Effector memory CD4-positive, alpha-beta T cell (primary cell): ENCODE results near the gene ELK4.
A peak's percentile ranks its signal among the peaks of the same experiment; 100 is the strongest.
"Not testable (repeated sequence)": the region's sequence is repeated elsewhere in the genome, so short reads cannot be mapped to it uniquely, and the experiment has no call there.

Experiments used
- DNase-seq, 3 donors: peaks; one replicate each; pipeline ENCODE4 v3.0.0-alpha.2; 2020
- H3K27ac ChIP-seq: 2 replicates; pipeline ENCODE4 v1.7.0; 2013; ENCODE audit warnings: mild to moderate bottlenecking, low read length, moderate library complexity; ENCODE audit not compliant: insufficient read depth, poor library complexity, severe bottlenecking
- H3K27me3 ChIP-seq: replicated peaks from 2 replicates; pipeline ENCODE4 v1.7.0; 2013; ENCODE audit warnings: mild to moderate bottlenecking, low read length; ENCODE audit not compliant: insufficient read depth, control insufficient read depth, poor library complexity, severe bottlenecking
- H3K36me3 ChIP-seq: 2 replicates; pipeline ENCODE4 v1.7.0; 2013; ENCODE audit warnings: mild to moderate bottlenecking, low read length, moderate library complexity; ENCODE audit not compliant: control insufficient read depth, insufficient read depth
- H3K4me1 ChIP-seq: 2 replicates; pipeline ENCODE4 v1.7.0; 2013; ENCODE audit warnings: low read length, mild to moderate bottlenecking; ENCODE audit not compliant: control insufficient read depth, insufficient read depth, poor library complexity, severe bottlenecking
- H3K4me3 ChIP-seq: 2 replicates; pipeline ENCODE4 v1.7.0; 2013; ENCODE audit warnings: low read length, low read depth, mild to moderate bottlenecking; ENCODE audit not compliant: insufficient read depth, poor library complexity, severe bottlenecking
- H3K9me3 ChIP-seq: 2 replicates; pipeline ENCODE4 v1.7.0; 2013; ENCODE audit warnings: mild to moderate bottlenecking, low read length, moderate library complexity; ENCODE audit not compliant: control insufficient read depth

The ELK4 gene

DNA sequence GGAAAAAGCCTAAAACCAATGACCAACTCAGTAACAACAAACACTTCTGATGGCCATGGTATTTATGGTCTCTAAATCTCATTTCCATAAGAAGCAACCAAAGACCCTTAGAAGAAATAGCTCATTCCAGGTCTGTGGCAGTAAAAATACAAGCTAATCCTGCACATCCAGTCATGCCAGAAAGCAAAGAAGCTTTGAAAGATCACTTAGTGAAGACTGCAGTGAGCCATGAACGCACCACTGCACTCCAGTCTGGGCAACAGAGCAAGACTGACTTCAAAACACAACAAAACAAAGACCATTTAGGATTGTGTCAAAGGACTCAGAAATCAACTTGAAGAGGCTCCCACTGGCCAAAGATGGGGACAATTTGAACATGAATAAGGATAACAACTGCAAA, 18.4 kb upstream of the ELK4 start:
- no peak for DNase-seq
- Histone ChIP-seq H3K4me1 (no peaks in the 10 kb centered on the region), H3K27me3 (no peaks in the 10 kb centered on the region), H3K4me3 (no peak overlapping the region), H3K9me3 (no peaks in the 10 kb centered on the region), H3K36me3 (no peaks in the 10 kb centered on the region), H3K27ac (no peak overlapping the region)

DNA sequence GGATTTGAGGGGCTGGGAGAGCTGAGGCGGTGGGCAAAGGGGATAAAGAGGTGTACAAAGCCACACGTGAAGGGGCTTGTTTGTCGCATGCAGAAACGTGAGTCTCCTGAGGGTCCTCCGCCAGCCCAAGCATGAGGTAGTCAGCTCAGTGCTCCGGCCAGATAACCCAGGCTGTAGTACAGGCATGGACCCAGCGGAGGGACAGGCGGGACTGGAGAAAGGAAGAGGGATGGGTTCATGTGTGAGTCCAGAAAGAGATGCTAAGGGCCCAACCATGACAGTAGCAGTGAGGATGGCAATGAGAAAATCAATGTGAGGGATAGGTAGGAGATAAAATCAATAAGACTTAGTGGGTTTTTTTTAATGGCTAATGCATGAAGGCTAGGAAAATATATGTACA, 13.7 kb upstream of the ELK4 start:
- Histone ChIP-seq H3K9me3 (no peaks in the 10 kb centered on the region), H3K36me3 (no peaks in the 10 kb centered on the region), H3K27ac (no peak overlapping the region), H3K27me3 (no peaks in the 10 kb centered on the region), H3K4me1 (no peaks in the 10 kb centered on the region), H3K4me3 (no peak overlapping the region)
- no peak for DNase-seq

DNA sequence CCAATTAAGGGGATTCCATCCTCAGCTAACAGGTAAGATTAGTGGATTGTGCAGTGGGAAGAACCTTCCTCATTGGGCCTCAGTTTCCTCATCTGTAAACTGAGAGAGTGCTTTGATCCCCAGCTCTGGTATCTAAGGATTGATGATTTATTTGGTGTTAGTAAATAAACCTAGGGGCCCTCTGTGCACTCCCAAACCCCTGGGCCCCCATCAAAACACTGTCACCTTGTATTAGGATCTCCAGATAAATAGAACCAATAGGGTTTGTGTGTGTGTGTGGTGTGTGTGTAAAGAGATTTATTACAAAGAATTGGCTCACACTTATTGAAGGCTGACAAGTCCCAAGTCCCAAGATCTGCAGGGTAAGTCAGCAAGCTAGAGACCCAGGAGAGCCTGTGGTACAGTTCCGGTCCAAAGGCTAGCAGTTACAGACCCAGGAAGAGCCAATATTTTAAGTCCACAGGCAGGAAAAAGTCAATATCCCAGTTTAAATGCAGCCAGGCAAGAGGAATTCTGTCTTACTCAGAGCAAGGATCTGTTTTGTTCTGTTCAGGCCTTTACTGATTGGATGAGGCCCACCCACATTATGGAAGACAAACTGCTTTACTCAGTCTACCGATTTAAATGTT, 11.0 kb upstream of the ELK4 start:
- no peak for DNase-seq
- Histone ChIP-seq H3K27me3 (no peaks in the 10 kb centered on the region), H3K36me3 (no peaks in the 10 kb centered on the region), H3K27ac (no peak overlapping the region), H3K4me3 (no peak overlapping the region), H3K9me3 (no peaks in the 10 kb centered on the region), H3K4me1 (no peaks in the 10 kb centered on the region)

DNA sequence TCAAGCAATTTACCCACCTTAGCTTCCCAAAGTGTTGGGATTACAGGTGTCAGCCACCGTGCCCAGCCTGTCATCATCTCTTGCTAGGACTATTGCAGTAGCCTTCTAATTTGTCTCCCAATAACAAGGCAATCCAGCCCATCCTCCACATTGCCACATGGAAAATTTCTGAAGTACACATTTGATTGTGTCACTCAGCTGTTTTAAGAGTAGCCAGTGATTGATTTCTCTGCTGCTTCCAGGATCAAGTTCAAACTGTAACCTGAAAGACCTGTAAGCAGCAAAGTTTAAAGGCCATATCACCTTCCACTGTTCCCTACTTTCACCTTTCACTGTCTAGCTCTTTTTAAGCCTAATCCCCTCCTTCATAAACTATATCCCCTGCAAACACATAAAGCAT, 7.8 kb upstream of the ELK4 start:
- Histone ChIP-seq H3K36me3 (no peaks in the 10 kb centered on the region), H3K4me1 (no peaks in the 10 kb centered on the region), H3K4me3 (no peak overlapping the region), H3K27me3 (no peaks in the 10 kb centered on the region), H3K9me3 (no peaks in the 10 kb centered on the region), H3K27ac (no peak overlapping the region)
- DNase-seq: no peak

DNA sequence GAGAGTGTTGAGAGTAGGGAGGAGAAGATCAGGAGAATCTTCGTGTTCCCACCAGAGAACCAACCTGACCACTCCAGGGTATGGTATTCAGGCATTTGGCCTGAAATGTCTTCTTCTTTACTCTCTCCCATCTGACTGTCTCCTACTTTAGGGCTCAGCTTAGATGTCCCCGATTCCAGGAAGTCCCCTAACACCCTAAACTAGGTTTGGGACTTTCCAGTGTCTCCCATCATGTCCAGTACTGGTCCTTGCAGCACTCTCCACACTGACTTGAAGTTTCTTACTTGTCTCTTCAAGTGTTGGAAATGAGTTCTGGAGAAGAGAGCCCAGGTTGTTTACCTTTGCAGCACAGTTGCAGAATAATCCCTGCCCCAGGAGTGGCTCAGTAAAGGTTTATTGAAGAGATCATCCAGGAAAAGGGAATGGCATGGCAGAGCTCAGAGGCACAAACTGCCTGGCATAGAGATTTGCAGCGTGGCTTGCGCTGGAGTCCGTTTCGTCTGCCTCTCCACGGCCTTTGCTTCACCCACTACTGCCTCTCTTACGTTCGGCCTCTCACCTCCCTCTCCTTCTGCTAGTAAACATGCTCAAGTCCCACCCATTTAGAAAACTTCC, 6.2 kb upstream of the ELK4 start:
- Histone ChIP-seq H3K27ac (no peak overlapping the region), H3K27me3 (no peaks in the 10 kb centered on the region), H3K4me3 (no peak overlapping the region), H3K9me3 (no peaks in the 10 kb centered on the region), H3K36me3 (no peaks in the 10 kb centered on the region), H3K4me1 (no peaks in the 10 kb centered on the region)
- DNase-seq: no peak

DNA sequence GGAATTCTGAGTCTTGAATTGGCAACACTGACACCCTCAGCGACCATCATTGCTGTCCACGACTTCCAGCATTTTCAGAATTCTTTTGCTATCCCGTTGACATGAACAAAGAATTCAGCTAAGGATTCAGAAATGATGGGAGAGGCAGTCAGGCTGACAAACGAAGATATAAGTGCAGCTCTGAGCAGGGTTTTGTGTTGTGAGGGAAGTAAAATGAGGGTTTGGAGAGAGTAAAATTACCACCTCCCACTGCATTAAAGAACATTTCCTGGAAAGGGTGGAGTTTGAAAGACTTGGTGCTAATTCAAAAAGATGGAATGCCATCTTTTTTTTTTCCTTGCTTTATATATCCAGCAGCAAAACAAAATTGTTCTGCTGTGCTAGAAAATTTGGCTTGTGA, 4.9 kb upstream of the ELK4 start:
- H3K4me3 ChIP-seq: no peak overlapping the region
- no peak overlapping the region for H3K27ac ChIP-seq
- no peaks in the 10 kb centered on the region for H3K36me3 ChIP-seq
- DNase-seq: no peak
- H3K9me3 ChIP-seq: no peaks in the 10 kb centered on the region
- peaks cover 5% of the 10 kb centered on the region for H3K4me1 ChIP-seq
- H3K27me3 ChIP-seq: no peaks in the 10 kb centered on the region

DNA sequence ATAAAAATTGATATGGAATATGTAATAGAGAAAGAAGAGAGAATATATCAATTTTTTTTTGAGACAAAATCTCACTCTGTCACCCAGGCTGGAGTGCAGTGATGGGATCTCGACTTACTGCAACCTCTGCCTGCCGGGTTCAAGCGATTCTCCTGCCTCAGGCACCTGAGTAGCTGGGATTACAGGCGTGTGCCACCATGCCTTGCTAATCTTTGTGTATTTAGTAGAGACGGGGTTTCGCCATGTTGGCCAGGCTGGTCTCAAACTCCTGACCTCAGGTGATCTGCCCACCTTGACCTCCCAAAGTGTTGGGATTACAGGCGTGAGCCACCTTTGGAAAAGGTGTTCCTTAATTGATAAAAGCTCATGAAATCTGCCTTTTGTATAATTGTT, 4.3 kb upstream of the ELK4 start:
- not testable (repeated sequence) for H3K4me1 ChIP-seq, H3K9me3 ChIP-seq, H3K36me3 ChIP-seq, H3K27ac ChIP-seq, DNase-seq, H3K4me3 ChIP-seq, H3K27me3 ChIP-seq

DNA sequence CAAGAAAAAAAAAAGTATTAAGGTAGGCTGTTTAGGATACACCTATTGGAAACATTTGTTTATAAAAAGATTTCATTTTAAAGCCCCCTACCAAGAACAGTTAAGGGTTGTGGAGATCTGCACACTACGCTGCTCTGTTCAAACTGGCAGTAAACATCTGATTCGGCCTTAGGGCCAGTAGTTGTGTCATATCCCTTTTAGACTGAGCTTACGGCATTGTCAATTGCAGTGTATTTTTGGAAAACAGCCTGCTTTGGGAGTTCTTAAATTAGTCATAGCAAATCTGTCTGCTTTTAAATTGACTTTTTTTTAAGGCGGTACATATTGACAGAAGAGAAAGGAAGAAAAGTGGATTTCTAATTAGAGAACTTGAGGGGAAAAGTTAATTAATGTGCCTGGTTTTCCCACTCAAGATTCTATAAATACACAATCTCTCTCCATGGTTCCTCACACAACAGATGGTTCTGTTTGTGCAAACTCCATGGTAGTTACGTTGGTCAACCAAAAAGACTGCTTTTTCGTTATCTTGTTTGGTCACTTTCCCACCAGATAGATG, 1.7 kb upstream of the ELK4 start:
- Histone ChIP-seq H3K4me3 (no peak overlapping the region), H3K36me3 (no peaks in the 10 kb centered on the region), H3K4me1 (peaks cover 17% of the 10 kb centered on the region), H3K9me3 (no peaks in the 10 kb centered on the region), H3K27ac (no peak overlapping the region), H3K27me3 (no peaks in the 10 kb centered on the region)
- DNase-seq: no peak

DNA sequence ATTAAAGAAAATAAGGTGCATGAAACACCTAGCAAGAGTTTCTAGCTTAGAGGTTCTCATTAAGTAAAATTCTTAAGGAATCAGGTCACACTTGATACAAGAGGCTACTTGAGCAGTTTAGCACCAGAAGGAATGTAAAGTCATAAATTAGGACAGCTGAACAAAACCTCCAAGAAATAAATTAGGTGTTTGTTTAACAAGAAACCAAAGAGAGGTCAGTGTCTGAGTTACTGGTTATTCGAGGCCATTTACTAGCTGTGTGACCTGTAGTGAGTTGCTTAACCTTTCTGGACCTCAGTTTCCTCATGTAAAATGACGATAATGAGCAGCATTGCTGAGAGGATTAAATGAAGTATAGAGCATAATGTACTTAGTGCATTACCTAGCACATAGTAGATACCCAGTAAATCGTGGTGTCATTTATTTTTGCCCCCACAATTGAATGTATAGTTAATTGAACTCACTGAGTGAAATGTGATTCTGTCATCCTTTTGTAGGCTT, 908 bp upstream of the ELK4 start:
- Histone ChIP-seq H3K4me1 (peaks cover 24% of the 10 kb centered on the region), H3K36me3 (no peaks in the 10 kb centered on the region), H3K27ac (peak overlapping the region; percentile 89), H3K9me3 (no peaks in the 10 kb centered on the region), H3K27me3 (no peaks in the 10 kb centered on the region), H3K4me3 (no peak overlapping the region)
- no peak for DNase-seq

DNA sequence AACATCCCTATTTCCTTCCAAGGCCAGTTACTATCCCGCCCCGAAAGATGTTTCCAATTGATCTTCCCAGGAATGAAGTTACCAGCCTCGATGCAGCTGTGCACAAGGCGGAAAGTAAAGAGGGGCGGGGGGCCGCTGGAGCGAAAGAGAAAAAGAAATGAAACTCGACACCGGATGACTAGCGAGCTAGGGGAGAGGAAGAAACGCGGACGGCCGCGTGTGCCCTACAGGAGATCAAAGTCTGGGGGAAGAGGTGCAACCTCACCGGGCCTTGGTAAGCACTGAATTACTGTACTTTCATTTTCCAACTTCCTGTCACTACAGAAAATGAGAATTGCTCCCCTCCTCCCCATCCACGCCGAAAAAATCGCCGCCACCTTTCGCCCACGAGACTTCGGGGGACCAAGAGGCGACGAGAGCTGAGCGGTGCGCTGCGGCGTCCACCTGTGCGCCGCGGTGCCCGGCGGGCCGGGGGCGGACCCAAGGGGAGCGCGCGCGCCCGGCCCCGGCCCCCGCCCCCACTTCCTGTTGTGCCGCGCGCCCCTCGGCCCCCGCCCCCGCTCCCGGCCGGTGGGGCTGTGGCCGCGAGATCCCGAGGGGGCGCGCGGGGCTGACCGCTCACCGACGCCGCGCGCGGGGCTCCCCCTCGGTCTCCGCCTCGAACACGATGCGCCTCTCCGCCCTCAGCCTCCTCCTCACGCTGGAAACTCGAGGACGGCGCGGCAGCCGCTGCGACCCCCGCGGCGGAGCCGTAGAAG, 622 bp downstream of the ELK4 start:
- no peaks in the 10 kb centered on the region for H3K9me3 ChIP-seq
- H3K36me3 ChIP-seq: no peaks in the 10 kb centered on the region
- no peaks in the 10 kb centered on the region for H3K27me3 ChIP-seq
- peaks cover 27% of the 10 kb centered on the region for H3K4me1 ChIP-seq
- H3K4me3 ChIP-seq: peak overlapping the region; percentile 87
- DNase-seq: peak; percentile 75 to 77 (median 76)
- H3K27ac ChIP-seq: peak overlapping the region; percentile 89
